ENCODE results near the gene NCOA3. TPM values are rescaled to one million over a fixed set of nuclear protein-coding genes. Genes with fewer than 3 reads are reported as not detected.

Gene NCOA3
- total RNA-seq, 1 donor from 2014 or later = 25.5 TPM

- FAIRE-seq (peak; percentile 23), DNase-seq (ENCODE audit: low read depth) (peak; percentile 84)
- TF ChIP-seq CTCF (IDR thresholded peaks at IDR 0.05; ENCODE audit: insufficient read depth, low read length, severe bottlenecking) = peak; percentile 35
- Histone ChIP-seq H3K27me3 (ENCODE audit: control insufficient read depth, insufficient read depth, low read length) (no peaks in the 10 kb centered on the region), H3K4me3 (ENCODE audit: low read depth, low read length) (no peak overlapping the region), H3K36me3 (ENCODE audit: control insufficient read depth, insufficient read depth, low read length) (peaks cover 17% of the 10 kb centered on the region)
Observed at GRCh38 chr20:47665221-47665991, 163.7 kb downstream of the NCOA3 start.

GRCh38 chr20:47666304-47666703 lies 164.6 kb downstream of the NCOA3 start:
- DNase-seq (ENCODE audit: low read depth) = no peak
- Histone ChIP-seq H3K27me3 (ENCODE audit: control insufficient read depth, insufficient read depth, low read length) (no peaks in the 10 kb centered on the region), H3K36me3 (ENCODE audit: control insufficient read depth, insufficient read depth, low read length) (peaks cover 15% of the 10 kb centered on the region), H3K4me3 (ENCODE audit: low read depth, low read length) (no peak overlapping the region)
- FAIRE-seq = no peak
- TF ChIP-seq CTCF (IDR thresholded peaks at IDR 0.05; ENCODE audit: insufficient read depth, low read length, severe bottlenecking) = no peak

GRCh38 chr20:47667086-47667485 lies 165.4 kb downstream of the NCOA3 start:
- TF ChIP-seq CTCF (IDR thresholded peaks at IDR 0.05; ENCODE audit: insufficient read depth, low read length, severe bottlenecking) = no peak
- no peaks in the 10 kb centered on the region for H3K27me3 ChIP-seq (ENCODE audit: control insufficient read depth, insufficient read depth, low read length)
- DNase-seq (ENCODE audit: low read depth) = no peak
- no peak overlapping the region for H3K4me3 ChIP-seq (ENCODE audit: low read depth, low read length)
- no peak for FAIRE-seq
- H3K36me3 ChIP-seq (ENCODE audit: control insufficient read depth, insufficient read depth, low read length) = peaks cover 12% of the 10 kb centered on the region

DNA sequence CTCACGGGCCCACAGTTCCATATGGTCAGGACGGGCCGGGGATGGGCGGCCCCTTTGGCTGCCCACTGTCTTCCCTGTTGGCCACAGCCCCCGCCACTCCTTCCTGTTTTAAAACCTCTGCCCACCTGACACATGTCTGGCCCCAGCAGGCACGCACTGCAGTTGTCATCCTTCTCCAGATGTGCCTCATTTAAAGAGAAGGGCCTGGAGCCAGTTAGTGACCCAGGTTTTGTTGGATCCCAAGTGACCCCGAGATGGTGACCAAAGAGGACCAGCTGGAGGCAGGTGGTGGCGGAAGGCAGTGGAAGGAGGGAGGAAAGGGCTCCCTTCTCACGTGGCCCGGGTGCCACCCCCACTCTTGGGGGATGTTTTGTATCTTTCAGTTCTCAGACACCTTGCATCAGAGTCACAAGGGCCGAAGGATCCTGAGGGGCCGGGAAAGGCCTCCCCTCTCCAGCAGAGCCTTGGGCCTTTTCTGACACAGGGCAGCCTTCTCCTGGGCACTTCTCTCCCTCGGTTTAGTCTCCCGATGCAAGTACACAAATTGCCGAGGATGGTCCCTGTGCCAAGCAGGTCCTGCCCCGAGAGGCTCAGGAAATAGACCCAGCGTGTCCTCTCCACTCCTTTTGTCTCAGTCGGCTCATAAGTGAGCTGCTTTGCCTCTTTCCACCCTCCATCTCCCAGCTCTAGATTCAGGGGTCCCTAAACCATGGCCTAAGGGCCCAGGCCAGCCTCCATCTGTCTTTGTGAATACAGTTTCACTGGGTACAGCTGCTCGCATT lies 166.0 kb downstream of the NCOA3 start:
- FAIRE-seq = no peak
- no peak for DNase-seq (ENCODE audit: low read depth)
- Histone ChIP-seq H3K4me3 (ENCODE audit: low read depth, low read length) (no peak overlapping the region), H3K36me3 (ENCODE audit: control insufficient read depth, insufficient read depth, low read length) (peaks cover 13% of the 10 kb centered on the region), H3K27me3 (ENCODE audit: control insufficient read depth, insufficient read depth, low read length) (no peaks in the 10 kb centered on the region)
- TF ChIP-seq CTCF (IDR thresholded peaks at IDR 0.05; ENCODE audit: insufficient read depth, low read length, severe bottlenecking) = no peak

- DNase-seq (ENCODE audit: low read depth) (no peak), FAIRE-seq (no peak)
- TF ChIP-seq CTCF (IDR thresholded peaks at IDR 0.05; ENCODE audit: insufficient read depth, low read length, severe bottlenecking) = no peak
- Histone ChIP-seq H3K4me3 (ENCODE audit: low read depth, low read length) (no peak overlapping the region), H3K36me3 (ENCODE audit: control insufficient read depth, insufficient read depth, low read length) (peaks cover 8% of the 10 kb centered on the region), H3K27me3 (ENCODE audit: control insufficient read depth, insufficient read depth, low read length) (no peaks in the 10 kb centered on the region)
Observed at GRCh38 chr20:47668313-47669151, 166.8 kb downstream of the NCOA3 start.

Data from bronchial epithelial cell (primary cell).